T-helper 22 cell (primary cell): Measurements from ENCODE around the gene VPS54.

Source experiments
- DNase-seq: peaks from one replicate; pipeline ENCODE4 v3.0.0-alpha.2; 2020; ENCODE audit warnings: low read depth

VPS54 gene

GRCh38 chr2:63843791-63844190 is 175.4 kb downstream of the VPS54 start:
- DNase-seq: no peak

GRCh38 chr2:63843093-63843492 is 176.1 kb downstream of the VPS54 start:
- DNase-seq: no peak

GRCh38 chr2:63842149-63843061 is 176.8 kb downstream of the VPS54 start:
- no peak for DNase-seq
